ENCODE data around the gene OR51B4. TPM values are rescaled to one million over a fixed set of nuclear protein-coding genes. Genes with fewer than 3 reads are reported as not detected.
"Not testable (repeated sequence)": the region's sequence is repeated elsewhere in the genome, so short reads cannot be mapped to it uniquely, and the experiment has no call there.

OR51B4 gene
- total RNA-seq, 1 experiment from 2014 or later: not detected

DNA sequence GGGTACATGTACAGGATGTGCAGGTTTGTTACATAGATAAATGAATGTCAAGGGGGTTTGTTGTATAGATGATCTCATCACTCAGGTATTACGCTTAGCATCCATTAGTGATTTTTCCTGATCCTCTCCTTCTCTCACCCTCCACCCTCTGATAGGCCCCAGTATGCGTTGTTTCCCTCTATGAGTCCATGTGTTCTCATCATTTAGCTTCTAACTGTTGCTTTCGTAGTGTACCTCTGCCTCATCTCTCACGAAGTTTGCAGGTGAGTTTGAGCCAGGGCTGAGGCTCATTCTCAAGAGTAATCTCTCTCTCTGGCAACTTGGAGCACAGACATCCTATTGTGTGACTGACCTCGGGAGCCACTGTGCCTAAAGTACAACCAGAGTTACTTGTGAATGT is 27.4 kb downstream of the OR51B4 start:
- DNase-seq (ENCODE audit: low read depth): no peak

- no peak for DNase-seq (ENCODE audit: low read depth)
Observed at GRCh38 chr11:5272395-5273017, 29.2 kb downstream of the OR51B4 start.

GRCh38 chr11:5269715-5270147 is 32.0 kb downstream of the OR51B4 start, which contains the start of gene HBE1:
HBE1 (minus strand) TSS chr11:5269945; CDS start chr11:5269890, 55 bp downstream.
- no peak for DNase-seq (ENCODE audit: low read depth)

- DNase-seq (ENCODE audit: low read depth): no peak
Observed at GRCh38 chr11:5267033-5267563, 34.6 kb downstream of the OR51B4 start.

- DNase-seq (ENCODE audit: low read depth): no peak
Observed at GRCh38 chr11:5266609-5267008, 35.1 kb downstream of the OR51B4 start.

DNA sequence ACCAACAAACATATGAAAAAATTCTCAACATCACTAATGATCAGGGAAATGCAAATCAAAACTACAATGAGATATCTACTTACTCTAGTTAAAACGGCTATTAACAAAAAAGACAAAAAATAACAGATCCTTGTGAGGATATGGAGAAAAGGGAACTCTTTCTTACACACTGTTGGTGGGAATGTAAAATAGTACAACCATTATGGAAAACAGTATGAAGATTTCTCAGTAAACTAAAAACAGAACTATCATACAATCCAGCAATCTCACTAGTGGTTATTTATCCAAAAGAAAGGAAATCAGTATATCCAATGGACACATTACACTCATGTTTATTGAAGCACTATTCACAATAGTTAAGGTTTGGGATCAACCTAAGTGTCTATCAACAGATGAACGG is 35.9 kb downstream of the OR51B4 start:
- DNase-seq (ENCODE audit: low read depth): no peak

DNA sequence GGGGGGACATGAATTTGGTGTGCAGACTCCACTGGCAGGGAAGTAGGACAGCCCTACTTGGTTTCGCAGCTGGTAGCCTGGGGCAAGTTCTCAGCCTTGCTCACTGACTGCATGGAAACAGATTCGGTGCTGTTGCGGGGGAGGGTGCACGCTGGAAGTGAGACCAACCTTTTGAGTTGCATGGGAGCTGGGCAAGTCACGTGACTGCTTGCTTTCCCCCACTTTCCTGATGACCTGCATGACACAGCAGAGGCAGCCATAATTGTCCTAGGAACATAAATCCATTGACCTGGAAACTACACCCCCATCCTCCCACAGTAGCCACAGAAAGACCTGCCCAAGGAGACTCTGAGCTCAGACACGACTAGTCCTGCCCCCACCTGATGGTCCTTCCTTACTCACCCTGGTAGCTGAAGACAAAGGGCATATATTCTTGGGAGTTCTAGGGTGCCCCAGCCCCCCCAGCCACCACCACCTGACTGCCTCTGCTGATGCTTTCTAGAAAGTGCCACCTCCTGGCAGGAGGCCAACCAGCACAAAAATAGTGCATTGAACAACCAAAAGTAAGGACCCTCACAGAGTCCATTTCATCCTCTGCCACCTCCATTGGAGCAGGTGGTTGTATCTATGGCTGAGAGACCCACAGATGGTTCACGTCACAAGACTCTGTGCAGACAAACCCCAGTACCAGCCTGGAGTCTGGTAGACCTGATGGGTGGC is 43.0 kb downstream of the OR51B4 start:
- DNase-seq (ENCODE audit: low read depth): no peak

DNA sequence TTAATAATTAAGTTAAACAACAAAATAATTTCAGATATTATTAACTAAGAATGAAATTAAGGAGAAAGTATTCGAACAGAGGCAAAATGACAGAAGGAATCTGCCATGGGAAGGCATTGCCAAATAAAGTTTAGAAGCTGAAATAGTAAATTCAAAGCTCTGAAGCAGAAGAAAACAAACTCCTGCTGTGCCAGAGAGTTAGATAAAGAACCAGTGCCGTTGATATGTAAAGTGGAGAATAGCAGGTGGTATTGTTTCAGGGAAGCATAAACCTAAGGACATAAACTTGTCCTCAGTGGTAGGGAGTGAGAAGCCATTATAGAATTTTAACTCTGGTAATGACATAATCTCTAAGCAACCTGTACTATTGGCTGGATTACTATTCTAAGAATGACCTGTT is 44.5 kb downstream of the OR51B4 start:
- no peak for DNase-seq (ENCODE audit: low read depth)

GRCh38 chr11:5254646-5255413 is 46.9 kb downstream of the OR51B4 start, which contains the start of gene HBG2:
HBG2 (minus strand) TSS chr11:5254781; CDS start chr11:5254728, 53 bp downstream.
- DNase-seq (ENCODE audit: low read depth): not testable (repeated sequence)

- DNase-seq (ENCODE audit: low read depth): not testable (repeated sequence)
Observed at GRCh38 chr11:5254023-5254422, 47.7 kb downstream of the OR51B4 start.

DNA sequence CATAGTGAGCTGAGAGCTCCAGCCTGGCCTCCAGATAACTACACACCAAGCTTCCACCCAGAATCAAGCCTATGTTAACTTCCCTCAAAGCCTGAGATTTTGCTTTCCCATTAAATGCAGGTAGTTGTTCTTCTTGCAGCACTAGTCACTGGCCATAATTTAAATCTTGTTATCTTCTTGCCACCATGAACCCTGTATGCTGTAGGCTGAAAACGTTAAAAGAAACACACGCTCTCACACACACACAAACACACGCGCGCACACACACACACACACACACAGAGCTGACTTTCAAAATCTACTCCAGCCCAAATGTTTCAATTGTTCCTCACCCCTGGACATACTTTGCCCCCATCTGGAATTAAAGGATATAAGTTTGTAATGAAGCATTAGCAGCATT is 48.3 kb downstream of the OR51B4 start:
- not testable (repeated sequence) for DNase-seq (ENCODE audit: low read depth)

DNA sequence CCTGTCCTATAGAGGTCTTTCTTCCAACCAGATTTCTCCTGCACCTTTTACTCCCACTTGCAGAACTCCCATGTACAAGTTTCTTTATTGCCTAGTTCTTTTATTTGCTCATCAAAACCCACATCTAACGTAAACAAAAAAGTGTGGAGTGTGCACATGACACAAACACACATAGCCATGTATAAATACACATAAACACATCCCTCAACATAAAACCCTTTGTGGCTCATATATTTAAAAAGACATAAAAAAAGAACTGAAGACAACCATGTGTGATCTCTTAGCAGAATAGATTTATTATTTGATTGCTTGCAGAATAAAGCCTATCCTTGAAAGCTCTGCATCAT is 48.9 kb downstream of the OR51B4 start:
- no peak for DNase-seq (ENCODE audit: low read depth)

DNA sequence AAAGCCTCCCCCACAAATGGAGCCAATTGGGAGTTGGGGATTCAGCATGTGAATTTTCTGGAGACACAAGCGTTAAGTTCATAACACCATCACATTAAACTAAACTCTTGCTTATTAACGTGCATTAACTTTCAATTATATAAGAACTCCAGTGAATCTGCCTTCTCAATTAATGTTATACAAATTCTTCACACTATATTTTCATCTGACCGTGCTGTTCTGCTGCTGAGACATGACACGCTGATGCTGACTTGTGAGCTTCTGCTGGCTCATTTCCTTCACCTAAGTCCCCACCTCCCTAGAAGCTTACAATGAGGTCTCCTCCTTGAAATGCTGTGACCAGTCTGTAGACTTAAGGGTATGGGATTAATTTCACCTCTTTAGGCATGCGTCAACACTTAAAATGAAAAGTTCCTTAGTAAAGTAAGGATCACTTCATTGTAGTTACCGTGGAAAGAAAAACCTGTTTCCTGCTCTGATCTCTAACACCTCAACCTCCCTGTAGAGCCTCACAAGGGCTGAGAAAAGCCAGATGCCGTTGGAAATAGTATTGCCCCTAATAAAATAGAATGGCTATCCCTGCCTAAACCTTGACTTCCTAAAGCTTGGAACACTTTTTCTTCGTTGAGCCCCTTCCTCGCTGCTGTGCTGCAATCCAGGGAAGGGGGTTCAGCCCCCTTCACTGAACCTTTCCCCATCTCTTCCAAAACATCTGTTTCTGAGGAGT is 49.4 kb downstream of the OR51B4 start:
- DNase-seq (ENCODE audit: low read depth): no peak

DNA sequence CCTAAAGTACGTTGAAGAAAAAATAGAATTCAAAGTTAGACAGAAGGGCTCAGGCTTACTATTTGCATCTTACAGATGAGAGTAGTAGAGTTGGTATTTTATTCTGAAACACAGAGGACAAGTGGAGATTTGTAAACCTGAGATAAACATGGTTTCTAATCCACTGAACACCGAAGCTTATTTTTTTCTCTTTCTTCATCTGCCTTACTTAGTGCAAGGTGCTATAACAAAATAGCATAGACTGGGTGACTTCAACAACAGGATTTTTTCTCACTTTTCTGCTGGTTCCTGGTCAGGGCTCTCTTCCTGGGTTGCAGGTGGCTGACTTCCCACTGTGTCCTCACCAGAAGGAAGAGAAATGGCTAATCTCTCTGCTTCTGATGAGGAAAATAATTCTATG is 50.0 kb downstream of the OR51B4 start:
- DNase-seq (ENCODE audit: low read depth): no peak

Other genes with a start within 250 kb of the OR51B4 start
- gene OR52E2, start 242.3 kb downstream of the OR51B4 start, total RNA-seq (2014; rRNA removed): not detected in 2 replicates
- not detected in 2 replicates for gene OR52E1, start 232.4 kb downstream of the OR51B4 start, total RNA-seq (2014; rRNA removed)
- gene OR52A5, start 163.6 kb downstream of the OR51B4 start, total RNA-seq (2014; rRNA removed): not detected in 2 replicates
- gene OR52A1, start 147.2 kb downstream of the OR51B4 start, total RNA-seq (2014; rRNA removed): not detected in 2 replicates
- gene OR51V1, start 101.3 kb downstream of the OR51B4 start, total RNA-seq (2014; rRNA removed): not detected in 2 replicates
- gene HBB, start 74.9 kb downstream of the OR51B4 start, total RNA-seq (2014; rRNA removed): not detected in 2 replicates
- not detected in 2 replicates for gene HBD, start 67.5 kb downstream of the OR51B4 start, total RNA-seq (2014; rRNA removed)
- not detected in 2 replicates for gene HBG1, start 52.1 kb downstream of the OR51B4 start, total RNA-seq (2014; rRNA removed)
- gene HBG2, start 47.2 kb downstream of the OR51B4 start, total RNA-seq (2014; rRNA removed): not detected in 2 replicates
- gene HBE1, start 32.0 kb downstream of the OR51B4 start, total RNA-seq (2014; rRNA removed): not detected in 2 replicates
- not detected in 2 replicates for gene OR51B2, start 22.4 kb upstream of the OR51B4 start, total RNA-seq (2014; rRNA removed)
- not detected in 2 replicates for gene OR51B5, start 41.6 kb upstream of the OR51B4 start, total RNA-seq (2014; rRNA removed)
- not detected in 2 replicates for gene OR51B6, start 49.6 kb upstream of the OR51B4 start, total RNA-seq (2014; rRNA removed)
- not detected in 2 replicates for gene OR51M1, start 81.9 kb upstream of the OR51B4 start, total RNA-seq (2014; rRNA removed)
- gene OR51Q1, start 120.2 kb upstream of the OR51B4 start, total RNA-seq (2014; rRNA removed): not detected in 2 replicates
- not detected in 2 replicates for gene OR51I1, start 139.6 kb upstream of the OR51B4 start, total RNA-seq (2014; rRNA removed)
- gene OR51I2, start 147.4 kb upstream of the OR51B4 start, total RNA-seq (2014; rRNA removed): not detected in 2 replicates
- gene OR52D1, start 186.7 kb upstream of the OR51B4 start, total RNA-seq (2014; rRNA removed): not detected in 2 replicates
- not detected in 2 replicates for gene UBQLN3, start 208.0 kb upstream of the OR51B4 start, total RNA-seq (2014; rRNA removed)
- 0.06 TPM in 1 of 2 replicates, not detected in the other for gene UBQLNL, start 214.8 kb upstream of the OR51B4 start, total RNA-seq (2014; rRNA removed)
- not detected in 2 replicates for gene OR52H1, start 246.6 kb upstream of the OR51B4 start, total RNA-seq (2014; rRNA removed)